ENCODE results near the gene KIAA1671. TPM values are rescaled to one million over a fixed set of nuclear protein-coding genes. Genes with fewer than 3 reads are reported as not detected.

The KIAA1671 gene
- polyA plus RNA-seq, 2 donors = 14.2 to 17.7 TPM

DNA sequence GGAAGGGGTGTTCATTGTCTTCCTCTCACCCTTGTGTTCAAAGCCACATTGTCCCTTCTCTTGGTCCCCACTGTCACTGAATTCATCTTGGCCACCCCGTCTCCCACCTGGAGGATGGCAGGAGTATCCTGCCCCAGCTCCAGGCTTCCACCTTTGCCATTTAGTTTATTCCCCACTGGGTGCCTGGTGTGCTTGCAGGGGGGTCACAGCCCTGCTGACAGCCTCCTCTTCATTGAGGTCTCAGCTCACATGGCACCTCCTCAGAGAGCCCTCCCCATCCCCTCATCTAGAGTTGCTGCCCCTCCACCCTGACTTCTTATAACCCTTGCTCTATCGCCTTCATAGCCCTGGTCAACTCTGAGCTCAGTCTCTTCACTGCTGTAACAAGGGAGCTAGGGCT lies 36.6 kb downstream of the KIAA1671 start:
- peaks cover 0 to 5% of the 10 kb centered on the region in 2 donors for H3K36me3 ChIP-seq (ENCODE audit: control insufficient read depth in 2 of 2, insufficient read depth in 2 of 2, low read length in 1 of 2)
- peak overlapping the region; percentile 45 to 74 for H3K27ac ChIP-seq (ENCODE audit: low read depth in 2 of 2, low read length in 1 of 2)
- WGBS, 2 donors = 70 to 82% methylated on average over 2 of the region's 2 CpGs
- no peaks in the 10 kb centered on the region for H3K9me3 ChIP-seq (ENCODE audit: control insufficient read depth in 2 of 2, insufficient read depth in 1 of 2, low read depth in 1 of 2, low read length in 1 of 2)
- H3K4me1 ChIP-seq (ENCODE audit: control insufficient read depth in 2 of 2, insufficient read depth in 2 of 2, low read length in 1 of 2) = peaks cover 4 to 28% of the 10 kb centered on the region in 2 donors
- H3K4me3 ChIP-seq (ENCODE audit: low read depth in 1 of 2, low read length in 2 of 2) = no peak overlapping the region
- H3K27me3 ChIP-seq (ENCODE audit: control insufficient read depth in 1 of 2, insufficient read depth in 2 of 2, low read length in 2 of 2) = no peaks in the 10 kb centered on the region

DNA sequence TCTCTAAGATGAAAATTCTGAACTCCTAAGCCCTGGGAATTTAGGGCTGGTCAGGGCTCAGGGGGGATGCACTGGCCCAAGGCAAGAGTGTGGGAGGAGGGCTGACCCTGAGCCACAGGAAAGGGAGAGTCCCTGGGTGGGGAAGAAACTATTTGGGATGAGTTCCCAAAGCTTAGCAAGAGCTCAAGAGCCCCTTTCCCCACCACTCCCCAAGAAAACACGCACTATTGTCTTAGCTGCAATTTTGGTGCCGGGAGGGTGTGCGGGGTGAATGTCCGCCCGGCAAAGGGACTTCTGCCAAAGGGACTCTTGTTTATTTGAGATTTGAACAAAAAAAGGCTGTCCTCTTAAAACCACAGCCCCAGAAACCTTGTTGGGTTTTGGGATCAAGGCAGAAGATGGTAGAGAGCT lies 37.0 kb downstream of the KIAA1671 start:
- 40 to 47% methylated on average over 5 of the region's 5 CpGs for WGBS, 2 donors
- peak overlapping the region; percentile 45 to 74 for H3K27ac ChIP-seq (ENCODE audit: low read depth in 2 of 2, low read length in 1 of 2)
- H3K36me3 ChIP-seq (ENCODE audit: control insufficient read depth in 2 of 2, insufficient read depth in 2 of 2, low read length in 1 of 2) = peaks cover 0 to 2% of the 10 kb centered on the region in 2 donors
- no peaks in the 10 kb centered on the region for H3K9me3 ChIP-seq (ENCODE audit: control insufficient read depth in 2 of 2, insufficient read depth in 1 of 2, low read depth in 1 of 2, low read length in 1 of 2)
- H3K4me1 ChIP-seq (ENCODE audit: control insufficient read depth in 2 of 2, insufficient read depth in 2 of 2, low read length in 1 of 2) = peaks cover 4 to 28% of the 10 kb centered on the region in 2 donors
- no peaks in the 10 kb centered on the region for H3K27me3 ChIP-seq (ENCODE audit: control insufficient read depth in 1 of 2, insufficient read depth in 2 of 2, low read length in 2 of 2)
- no peak overlapping the region for H3K4me3 ChIP-seq (ENCODE audit: low read depth in 1 of 2, low read length in 2 of 2)

DNA sequence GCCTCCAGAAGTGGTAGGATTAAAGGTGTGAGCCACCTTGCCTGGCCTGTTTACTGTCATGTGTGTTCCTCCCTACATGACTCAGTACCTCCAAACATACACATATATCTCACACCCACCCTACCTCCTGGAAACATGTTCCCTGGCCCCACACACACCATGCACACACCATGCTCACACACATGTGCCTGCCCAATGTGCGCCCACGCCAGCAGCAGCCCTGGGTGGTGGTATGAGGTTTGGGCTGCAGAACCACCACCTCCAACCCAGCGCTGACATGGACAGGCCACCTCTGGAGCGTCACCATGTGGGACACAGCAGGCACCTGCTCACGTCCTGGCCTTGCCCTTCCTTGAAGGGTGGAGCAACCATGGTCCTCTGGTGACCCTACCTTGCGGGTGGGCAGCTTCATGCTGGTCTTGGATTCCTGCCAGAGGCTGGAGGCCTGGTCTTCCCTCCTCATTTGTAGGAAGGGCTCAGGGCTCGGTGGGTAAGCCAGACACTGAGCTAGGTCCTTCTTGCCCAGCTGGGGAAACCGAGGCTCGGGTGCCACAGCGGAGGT lies 37.9 kb downstream of the KIAA1671 start:
- Histone ChIP-seq H3K36me3 (ENCODE audit: control insufficient read depth in 2 of 2, insufficient read depth in 2 of 2, low read length in 1 of 2) (peaks cover 0 to 2% of the 10 kb centered on the region in 2 donors), H3K9me3 (ENCODE audit: control insufficient read depth in 2 of 2, insufficient read depth in 1 of 2, low read depth in 1 of 2, low read length in 1 of 2) (no peaks in the 10 kb centered on the region), H3K4me1 (ENCODE audit: control insufficient read depth in 2 of 2, insufficient read depth in 2 of 2, low read length in 1 of 2) (peaks cover 4 to 28% of the 10 kb centered on the region in 2 donors), H3K27me3 (ENCODE audit: control insufficient read depth in 1 of 2, insufficient read depth in 2 of 2, low read length in 2 of 2) (no peaks in the 10 kb centered on the region), H3K4me3 (ENCODE audit: low read depth in 1 of 2, low read length in 2 of 2) (no peak overlapping the region), H3K27ac (ENCODE audit: low read depth in 2 of 2, low read length in 1 of 2) (peak overlapping the region; percentile 93 to 98)
- WGBS, 2 donors = 86 to 92% methylated on average over 10 of the region's 10 CpGs

DNA sequence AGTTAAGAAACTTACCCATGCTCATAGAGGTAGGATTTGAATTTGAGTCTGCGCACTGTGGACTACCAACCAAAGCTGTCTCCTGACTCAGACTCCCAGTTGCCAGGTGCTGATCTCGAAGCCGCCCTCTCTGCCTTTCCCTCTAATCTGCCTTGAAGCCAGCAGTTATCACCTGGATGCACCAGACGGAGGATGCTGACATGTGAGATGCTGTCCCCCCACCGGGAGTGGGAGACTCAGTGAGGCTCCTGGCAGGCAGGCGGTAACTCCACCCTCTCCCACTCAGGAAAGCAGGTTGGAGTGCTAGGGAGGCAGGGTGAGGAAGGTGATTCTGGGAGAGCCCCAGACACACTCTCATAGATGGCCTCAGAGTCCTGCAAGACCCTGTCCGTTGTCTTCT lies 40.4 kb downstream of the KIAA1671 start:
- H3K36me3 ChIP-seq (ENCODE audit: control insufficient read depth in 2 of 2, insufficient read depth in 2 of 2, low read length in 1 of 2) = peaks cover 0 to 2% of the 10 kb centered on the region in 2 donors
- H3K4me1 ChIP-seq (ENCODE audit: control insufficient read depth in 2 of 2, insufficient read depth in 2 of 2, low read length in 1 of 2) = peaks cover 4 to 38% of the 10 kb centered on the region in 2 donors
- H3K27ac ChIP-seq (ENCODE audit: low read depth in 2 of 2, low read length in 1 of 2) = peak overlapping the region; percentile 71 to 83

DNA sequence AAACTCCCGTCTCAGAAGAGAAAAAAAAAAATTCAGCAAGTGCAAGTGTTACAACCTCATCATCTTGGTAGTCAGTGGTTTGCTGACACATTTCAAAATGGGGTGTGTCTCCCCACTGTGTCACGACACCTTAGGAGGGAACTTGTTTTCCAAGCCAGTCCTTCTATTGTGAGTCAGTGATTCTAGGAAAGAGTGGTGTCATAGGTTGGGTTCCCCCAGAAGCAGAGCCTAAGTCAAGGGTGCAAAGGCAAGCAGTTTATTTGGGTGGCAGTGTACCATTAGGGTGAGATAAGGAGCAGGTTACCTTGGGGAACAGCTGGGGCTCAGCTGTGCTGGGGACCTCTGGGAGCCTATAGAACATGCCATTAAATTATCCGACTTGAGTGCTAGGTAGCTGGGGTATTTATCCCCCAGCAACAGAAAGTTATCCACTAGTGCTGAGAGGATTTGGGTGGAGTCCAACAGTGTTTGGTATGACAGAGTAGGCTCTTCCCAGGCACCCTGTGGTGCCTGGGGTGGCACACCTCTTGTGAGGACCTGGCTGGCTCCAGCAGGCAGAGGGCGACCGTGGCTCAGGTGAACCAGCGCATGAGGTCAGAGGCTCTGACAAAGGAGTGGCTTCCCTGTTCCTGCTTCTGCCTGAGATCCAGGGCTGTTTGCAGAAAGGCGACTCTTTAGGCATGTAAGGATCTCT lies 41.7 kb downstream of the KIAA1671 start:
- H3K27me3 ChIP-seq (ENCODE audit: control insufficient read depth in 1 of 2, insufficient read depth in 2 of 2, low read length in 2 of 2) = no peaks in the 10 kb centered on the region
- WGBS, 2 donors = 48 to 50% methylated on average over 7 of the region's 7 CpGs
- no peaks in the 10 kb centered on the region for H3K9me3 ChIP-seq (ENCODE audit: control insufficient read depth in 2 of 2, insufficient read depth in 1 of 2, low read depth in 1 of 2, low read length in 1 of 2)
- peak overlapping the region; percentile 85 to 98 for H3K27ac ChIP-seq (ENCODE audit: low read depth in 2 of 2, low read length in 1 of 2)
- no peak overlapping the region for H3K4me3 ChIP-seq (ENCODE audit: low read depth in 1 of 2, low read length in 2 of 2)
- H3K4me1 ChIP-seq (ENCODE audit: control insufficient read depth in 2 of 2, insufficient read depth in 2 of 2, low read length in 1 of 2) = peaks cover 4 to 36% of the 10 kb centered on the region in 2 donors
- peaks cover 0 to 2% of the 10 kb centered on the region in 2 donors for H3K36me3 ChIP-seq (ENCODE audit: control insufficient read depth in 2 of 2, insufficient read depth in 2 of 2, low read length in 1 of 2)

More for the DNA sequence above, 40.4 kb downstream of the KIAA1671 start:
- Histone ChIP-seq H3K9me3 (ENCODE audit: control insufficient read depth in 2 of 2, insufficient read depth in 1 of 2, low read depth in 1 of 2, low read length in 1 of 2) (no peaks in the 10 kb centered on the region), H3K4me3 (ENCODE audit: low read depth in 1 of 2, low read length in 2 of 2) (no peak overlapping the region), H3K27me3 (ENCODE audit: control insufficient read depth in 1 of 2, insufficient read depth in 2 of 2, low read length in 2 of 2) (no peaks in the 10 kb centered on the region)
- 79 to 82% methylated on average over 7 of the region's 7 CpGs for WGBS, 2 donors

DNA sequence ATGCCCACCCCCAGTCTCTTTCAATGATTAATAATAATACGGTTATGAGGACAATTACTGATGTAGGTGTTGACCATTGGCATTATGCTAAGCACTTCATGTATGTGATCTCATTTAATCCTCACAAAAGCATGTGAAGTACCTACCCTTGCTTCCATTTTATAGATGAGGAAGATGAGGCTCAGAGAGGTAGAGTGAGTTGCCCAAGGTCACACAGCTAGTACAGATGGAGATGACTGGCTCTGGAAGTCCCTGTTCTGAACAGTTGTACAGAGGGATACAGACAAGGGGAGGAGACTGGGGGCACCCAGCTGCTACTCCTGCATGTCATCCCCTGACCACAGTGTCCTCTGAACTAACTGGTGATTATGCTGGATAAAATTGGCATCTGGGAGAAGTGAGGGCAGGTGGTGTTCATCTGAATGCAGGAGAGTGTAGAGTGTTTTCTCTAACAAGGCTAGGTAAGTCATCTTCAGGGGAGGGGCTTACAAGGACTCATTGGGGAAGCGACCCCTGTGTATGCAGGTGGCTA lies 43.2 kb downstream of the KIAA1671 start:
- H3K4me3 ChIP-seq (ENCODE audit: low read depth in 1 of 2, low read length in 2 of 2) = no peak overlapping the region
- H3K27me3 ChIP-seq (ENCODE audit: control insufficient read depth in 1 of 2, insufficient read depth in 2 of 2, low read length in 2 of 2) = no peaks in the 10 kb centered on the region
- H3K27ac ChIP-seq (ENCODE audit: low read depth in 2 of 2, low read length in 1 of 2) = peak overlapping the region; percentile 38 to 82
- no peaks in the 10 kb centered on the region for H3K36me3 ChIP-seq (ENCODE audit: control insufficient read depth in 2 of 2, insufficient read depth in 2 of 2, low read length in 1 of 2)
- no peaks in the 10 kb centered on the region for H3K9me3 ChIP-seq (ENCODE audit: control insufficient read depth in 2 of 2, insufficient read depth in 1 of 2, low read depth in 1 of 2, low read length in 1 of 2)
- WGBS, 2 donors = 85 to 89% methylated on average over 2 of the region's 2 CpGs
- peaks cover 0 to 27% of the 10 kb centered on the region in 2 donors for H3K4me1 ChIP-seq (ENCODE audit: control insufficient read depth in 2 of 2, insufficient read depth in 2 of 2, low read length in 1 of 2)

DNA sequence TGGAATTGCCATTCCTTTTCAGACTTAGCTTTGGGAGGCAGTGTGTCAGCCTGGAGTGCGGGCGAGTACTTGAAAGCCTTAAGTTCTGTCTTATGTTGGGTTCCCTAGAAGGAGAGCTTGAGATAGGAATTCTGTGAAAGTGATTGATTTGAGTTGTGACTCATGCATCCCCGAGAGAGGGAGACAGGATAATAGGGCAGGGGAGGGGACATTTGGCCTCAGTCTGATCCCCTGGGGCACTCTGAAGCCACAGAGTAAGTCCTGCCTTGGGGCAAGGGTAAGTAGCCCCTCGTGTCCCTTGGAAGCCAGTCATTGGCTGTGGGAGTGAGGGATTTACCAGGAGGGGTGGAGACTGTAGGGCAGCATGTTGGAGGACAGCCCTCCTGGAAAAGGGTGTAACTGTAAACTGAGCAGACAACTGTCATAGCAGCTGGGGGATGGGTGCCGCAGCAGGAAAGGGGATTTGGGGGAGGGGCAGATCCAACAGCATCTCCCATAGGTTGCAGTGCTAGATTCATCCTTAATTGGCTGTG lies 44.0 kb downstream of the KIAA1671 start:
- peaks cover 0 to 26% of the 10 kb centered on the region in 2 donors for H3K4me1 ChIP-seq (ENCODE audit: control insufficient read depth in 2 of 2, insufficient read depth in 2 of 2, low read length in 1 of 2)
- 14 to 25% methylated on average over 5 of the region's 5 CpGs for WGBS, 2 donors
- peak overlapping the region; percentile 11 to 82 for H3K27ac ChIP-seq (ENCODE audit: low read depth in 2 of 2, low read length in 1 of 2)

DNA sequence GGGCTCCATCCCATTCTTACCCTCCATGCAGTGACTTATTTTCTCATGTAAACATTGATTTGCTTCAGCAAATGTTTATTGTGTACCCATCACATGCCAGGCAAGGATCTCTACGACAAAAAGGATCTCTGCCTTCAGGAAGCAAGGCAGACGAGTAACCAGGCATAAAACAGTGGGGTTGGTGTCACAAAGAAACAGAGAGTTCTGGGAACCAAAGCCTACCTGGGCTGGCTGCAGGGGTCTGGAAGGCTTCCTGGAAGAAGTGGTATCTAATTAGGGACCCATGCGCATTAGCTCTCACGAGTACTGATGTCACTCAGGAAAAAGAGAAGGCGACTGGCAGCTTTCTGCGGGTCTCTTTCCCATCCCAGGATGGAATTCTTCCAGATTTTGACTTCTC lies 44.5 kb downstream of the KIAA1671 start:
- peak overlapping the region in 1 of 2 donors; percentile 29 for H3K27ac ChIP-seq (ENCODE audit: low read depth in 2 of 2, low read length in 1 of 2)
- peaks cover 0 to 22% of the 10 kb centered on the region in 2 donors for H3K4me1 ChIP-seq (ENCODE audit: control insufficient read depth in 2 of 2, insufficient read depth in 2 of 2, low read length in 1 of 2)
- H3K36me3 ChIP-seq (ENCODE audit: control insufficient read depth in 2 of 2, insufficient read depth in 2 of 2, low read length in 1 of 2) = no peaks in the 10 kb centered on the region
- no peaks in the 10 kb centered on the region for H3K27me3 ChIP-seq (ENCODE audit: control insufficient read depth in 1 of 2, insufficient read depth in 2 of 2, low read length in 2 of 2)
- 74 to 84% methylated on average over 6 of the region's 6 CpGs for WGBS, 2 donors
- H3K4me3 ChIP-seq (ENCODE audit: low read depth in 1 of 2, low read length in 2 of 2) = no peak overlapping the region
- H3K9me3 ChIP-seq (ENCODE audit: control insufficient read depth in 2 of 2, insufficient read depth in 1 of 2, low read depth in 1 of 2, low read length in 1 of 2) = no peaks in the 10 kb centered on the region

More for the DNA sequence above, 44.0 kb downstream of the KIAA1671 start:
- Histone ChIP-seq H3K27me3 (ENCODE audit: control insufficient read depth in 1 of 2, insufficient read depth in 2 of 2, low read length in 2 of 2) (no peaks in the 10 kb centered on the region), H3K9me3 (ENCODE audit: control insufficient read depth in 2 of 2, insufficient read depth in 1 of 2, low read depth in 1 of 2, low read length in 1 of 2) (no peaks in the 10 kb centered on the region), H3K36me3 (ENCODE audit: control insufficient read depth in 2 of 2, insufficient read depth in 2 of 2, low read length in 1 of 2) (no peaks in the 10 kb centered on the region), H3K4me3 (ENCODE audit: low read depth in 1 of 2, low read length in 2 of 2) (no peak overlapping the region)

DNA sequence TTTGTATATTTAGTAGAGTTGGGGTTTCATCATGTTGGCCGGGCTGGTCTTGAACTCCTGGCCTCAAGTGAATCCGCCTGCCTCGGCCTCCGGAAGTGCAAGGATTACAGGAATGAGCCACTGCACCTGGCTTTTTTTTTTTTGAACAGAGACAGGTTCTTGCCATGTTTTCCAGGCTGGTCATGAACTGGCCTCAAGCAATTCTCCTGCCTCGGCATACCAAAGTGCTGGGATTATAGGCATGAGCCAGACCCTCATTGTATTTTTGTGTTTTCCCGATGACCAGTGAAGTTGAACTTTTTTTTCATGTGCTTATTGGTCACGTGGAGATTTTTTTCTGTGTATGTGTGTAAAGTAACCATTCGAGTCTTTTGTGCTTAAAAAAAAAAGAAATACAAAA lies 48.2 kb downstream of the KIAA1671 start:
- Histone ChIP-seq H3K4me3 (ENCODE audit: low read depth in 1 of 2, low read length in 2 of 2) (no peak overlapping the region), H3K4me1 (ENCODE audit: control insufficient read depth in 2 of 2, insufficient read depth in 2 of 2, low read length in 1 of 2) (peaks cover 0 to 11% of the 10 kb centered on the region in 2 donors)
- WGBS, 2 donors = 68 to 74% methylated on average over 8 of the region's 8 CpGs

More for the DNA sequence above, 48.2 kb downstream of the KIAA1671 start:
- no peaks in the 10 kb centered on the region for H3K36me3 ChIP-seq (ENCODE audit: control insufficient read depth in 2 of 2, insufficient read depth in 2 of 2, low read length in 1 of 2)
- no peaks in the 10 kb centered on the region for H3K27me3 ChIP-seq (ENCODE audit: control insufficient read depth in 1 of 2, insufficient read depth in 2 of 2, low read length in 2 of 2)
- H3K9me3 ChIP-seq (ENCODE audit: control insufficient read depth in 2 of 2, insufficient read depth in 1 of 2, low read depth in 1 of 2, low read length in 1 of 2) = no peaks in the 10 kb centered on the region
- no peak overlapping the region for H3K27ac ChIP-seq (ENCODE audit: low read depth in 2 of 2, low read length in 1 of 2)

Measured in esophagus (tissue), 2 donors.